Stimulated activated CD8-positive, alpha-beta memory T cell treated with anti-CD3 and anti-CD28 coated beads, Interleukin-4, amount 100 ng/mL, for 24 hours (primary cell): ENCODE results near the gene OR2D3.
"Not testable (repeated sequence)": the region's sequence is repeated elsewhere in the genome, so short reads cannot be mapped to it uniquely, and the experiment has no call there.

ENCODE experiments used
- DNase-seq: peaks from one replicate; pipeline ENCODE4 v3.0.0-alpha.2; 2020; ENCODE audit warnings: low read depth

OR2D3 gene

DNA sequence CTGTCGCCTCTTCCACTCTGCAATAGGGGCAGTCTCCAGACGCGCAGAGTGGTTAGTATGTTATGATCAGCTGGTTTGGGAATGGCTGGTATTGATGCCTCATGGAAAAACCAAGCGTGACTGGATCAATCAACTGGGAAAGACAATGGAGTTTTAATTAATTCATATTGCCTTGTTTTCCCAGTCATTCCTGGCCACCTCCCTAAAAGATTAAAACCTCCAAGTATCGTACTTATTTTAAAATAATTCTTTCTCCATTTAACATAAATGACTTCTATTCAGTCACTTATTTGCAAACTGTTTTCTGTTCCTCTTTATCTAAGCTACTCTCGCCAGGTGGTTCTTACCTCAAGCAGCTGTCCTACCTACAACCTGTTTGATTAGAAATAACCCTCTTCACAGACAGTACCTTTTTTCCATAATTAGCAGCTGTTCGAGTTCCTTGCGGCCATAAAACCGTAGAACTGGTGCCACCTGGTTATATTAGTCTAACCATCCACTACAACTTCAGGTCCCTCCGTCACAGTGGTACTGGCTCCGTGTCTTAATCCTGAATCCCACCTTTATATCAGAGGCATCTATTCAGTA lies 6.3 kb downstream of the OR2D3 start:
- no peak for DNase-seq

DNA sequence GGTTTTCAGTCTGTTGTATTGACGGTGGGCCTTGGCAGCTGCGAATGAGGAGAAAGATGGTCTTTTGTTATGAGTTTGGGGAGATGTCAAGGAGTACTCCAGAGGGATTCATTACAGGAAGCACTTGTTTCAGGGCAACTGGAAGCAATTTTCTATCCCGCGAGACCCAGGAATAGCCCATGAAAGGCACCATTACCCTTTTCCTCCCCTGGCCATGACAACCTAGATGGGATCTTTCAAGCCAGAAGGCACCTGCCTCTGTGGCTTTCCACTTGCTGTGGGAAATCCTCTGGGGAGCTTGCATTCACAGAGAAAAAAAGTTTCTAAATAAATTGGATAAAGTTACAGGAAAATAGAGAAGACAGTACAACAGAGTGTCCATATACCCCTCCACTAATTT lies 8.1 kb downstream of the OR2D3 start:
- no peak for DNase-seq

DNA sequence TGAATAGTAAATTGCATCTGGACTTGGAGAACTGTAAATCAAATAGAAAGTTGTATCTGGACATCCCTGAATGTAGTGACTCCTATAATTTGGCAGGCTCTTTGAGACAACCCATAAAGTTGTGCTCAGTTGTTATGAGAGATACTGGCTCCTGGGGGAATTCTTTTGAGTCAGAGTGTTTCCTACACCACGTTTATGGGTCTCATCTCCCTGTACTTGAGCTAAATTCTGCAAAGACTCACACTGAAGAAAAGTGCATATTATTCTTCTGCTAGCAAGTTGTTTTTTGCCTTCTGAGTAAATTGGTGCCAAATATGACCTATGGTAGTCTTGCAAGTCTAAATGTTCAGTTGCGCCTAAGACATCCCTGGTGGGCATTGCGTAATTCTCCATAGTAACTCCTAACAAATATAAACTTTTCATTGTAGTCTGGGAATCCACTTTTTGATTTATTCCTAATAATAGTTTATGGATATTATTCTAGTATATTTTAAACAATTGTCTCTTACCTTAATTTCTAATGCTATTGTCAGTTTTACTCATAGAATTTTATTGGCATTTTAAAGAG lies 10.4 kb downstream of the OR2D3 start:
- no peak for DNase-seq

DNA sequence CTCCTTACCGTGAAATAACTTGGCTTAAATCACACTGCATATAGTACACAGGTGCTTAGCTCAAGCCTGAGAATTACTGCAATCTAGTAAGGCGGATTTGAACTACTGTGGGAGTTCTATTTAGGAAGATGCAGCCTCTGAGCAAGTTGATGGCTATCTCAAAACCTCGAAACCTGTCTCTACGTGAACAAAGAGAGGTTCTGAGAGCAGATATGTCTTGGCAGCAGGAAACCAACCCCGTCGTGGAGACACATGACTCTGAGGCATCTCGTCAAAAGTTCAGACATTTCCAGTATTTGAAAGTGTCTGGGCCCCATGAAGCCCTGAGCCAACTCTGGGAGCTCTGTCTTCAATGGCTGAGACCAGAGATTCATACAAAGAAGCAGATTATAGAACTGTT lies 11.3 kb downstream of the OR2D3 start:
- no peak for DNase-seq

DNA sequence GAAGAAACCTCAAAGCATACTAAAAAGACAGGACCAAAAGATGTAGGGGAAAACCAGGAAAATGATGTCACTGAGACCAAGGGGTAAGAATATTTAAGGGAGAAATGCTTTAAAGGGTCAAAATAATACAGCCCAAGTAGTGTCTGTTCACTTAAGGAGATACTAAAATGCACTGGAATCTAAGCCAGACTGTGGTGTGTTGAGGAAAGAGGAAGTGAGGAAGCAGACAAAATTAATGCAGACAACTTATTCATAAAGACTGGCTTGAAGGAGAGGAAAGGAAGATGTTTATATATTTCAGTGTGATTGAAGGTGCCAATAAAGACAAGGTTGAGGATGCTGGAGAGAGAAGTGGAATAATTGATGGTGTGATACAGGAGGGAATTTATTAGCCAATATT lies 21.2 kb downstream of the OR2D3 start:
- no peak for DNase-seq

DNA sequence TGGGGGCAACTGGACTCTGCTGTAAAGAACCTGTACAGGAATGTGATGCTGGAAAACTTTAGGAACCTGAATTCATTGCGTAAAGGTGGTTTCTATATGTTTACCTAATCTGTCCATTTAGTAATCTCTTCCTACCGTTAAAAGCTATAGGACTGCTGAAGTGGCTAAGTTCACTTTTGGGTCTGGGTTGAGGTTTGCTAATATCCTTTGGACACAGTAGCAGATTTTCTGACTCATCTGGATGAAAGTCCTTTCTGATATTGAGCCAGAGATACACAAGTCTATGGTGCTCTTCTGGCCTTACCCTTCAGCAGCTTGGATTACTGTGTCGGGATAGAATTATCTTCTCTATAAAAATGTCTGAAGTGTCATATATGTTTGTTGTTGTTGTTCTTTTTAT lies 22.3 kb downstream of the OR2D3 start:
- DNase-seq = no peak

DNA sequence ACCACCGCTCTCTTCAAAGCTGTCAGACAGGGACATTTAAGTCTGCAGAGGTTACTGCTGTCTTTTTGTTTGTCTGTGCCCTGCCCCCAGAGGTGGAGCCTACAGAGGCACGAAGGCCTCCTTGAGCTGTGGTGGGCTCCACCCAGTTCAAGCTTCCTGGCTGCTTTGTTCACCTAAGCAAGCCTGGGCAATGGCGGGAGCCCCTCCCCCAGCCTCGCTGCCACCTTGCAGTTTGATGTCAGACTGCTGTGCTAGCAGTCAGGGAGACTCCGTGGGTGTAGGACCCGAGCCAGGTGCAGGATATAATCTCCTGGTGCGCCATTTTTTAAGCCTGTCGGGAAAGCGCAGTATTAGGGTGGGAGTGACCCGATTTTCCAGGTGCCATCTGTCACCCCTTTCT lies 33.4 kb downstream of the OR2D3 start:
- DNase-seq = not testable (repeated sequence)

DNA sequence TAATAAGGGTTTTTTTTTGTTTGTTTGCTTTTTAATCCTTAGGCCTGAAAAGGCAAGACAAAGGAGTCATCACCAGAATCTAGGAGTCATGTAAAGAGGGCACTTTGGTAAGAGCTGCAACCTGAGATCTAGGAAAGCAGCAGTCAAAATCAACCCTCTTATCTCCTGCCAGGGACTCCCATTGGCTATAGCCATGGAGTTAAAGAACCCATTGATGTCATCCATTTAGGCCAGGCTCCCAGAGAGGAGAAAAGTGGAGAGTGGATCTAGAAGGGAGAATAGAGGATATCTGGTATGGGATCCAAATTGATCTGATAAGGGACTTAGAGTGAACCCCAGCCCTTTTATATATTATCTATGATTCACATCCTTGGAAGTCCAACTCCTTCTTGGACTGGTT lies 41.3 kb downstream of the OR2D3 start:
- no peak for DNase-seq

DNA sequence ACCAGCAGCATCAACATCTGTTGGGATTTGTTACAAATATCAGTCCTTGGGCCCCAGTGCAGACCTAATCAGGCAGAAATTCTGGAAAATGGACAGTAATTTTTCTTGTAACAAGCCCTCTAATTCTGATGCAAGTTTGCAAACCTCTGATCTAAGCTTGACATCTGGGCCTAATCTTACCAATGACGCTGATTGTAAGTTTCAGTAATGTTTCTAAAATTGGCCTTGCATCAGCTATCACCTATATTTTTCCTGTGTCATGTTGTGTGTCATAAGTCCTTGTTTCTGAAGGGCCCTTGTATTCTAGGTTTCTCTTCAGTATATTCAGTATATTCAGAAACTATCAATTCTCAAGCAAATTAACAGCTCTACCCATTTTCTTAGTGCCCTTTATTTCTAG lies 41.9 kb downstream of the OR2D3 start:
- DNase-seq = no peak

DNA sequence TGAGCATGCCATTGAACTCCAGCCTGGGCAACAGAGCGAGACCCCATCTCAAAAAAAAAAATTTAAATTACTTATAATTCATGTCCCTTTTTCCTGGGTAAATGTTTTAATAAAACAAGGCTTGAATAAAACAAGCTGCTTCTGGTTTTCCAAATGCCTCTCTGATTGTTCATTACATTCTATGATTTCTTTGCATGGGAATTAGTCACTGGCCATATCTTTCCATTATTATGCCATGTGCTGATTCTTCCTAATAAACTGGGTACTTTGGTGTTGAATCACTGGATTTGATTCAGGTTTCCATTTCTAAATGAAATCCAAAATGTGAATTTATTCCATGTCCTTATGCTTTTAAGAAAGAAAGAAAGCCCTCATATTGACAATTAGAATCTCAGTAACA lies 48.0 kb downstream of the OR2D3 start:
- no peak for DNase-seq

DNA sequence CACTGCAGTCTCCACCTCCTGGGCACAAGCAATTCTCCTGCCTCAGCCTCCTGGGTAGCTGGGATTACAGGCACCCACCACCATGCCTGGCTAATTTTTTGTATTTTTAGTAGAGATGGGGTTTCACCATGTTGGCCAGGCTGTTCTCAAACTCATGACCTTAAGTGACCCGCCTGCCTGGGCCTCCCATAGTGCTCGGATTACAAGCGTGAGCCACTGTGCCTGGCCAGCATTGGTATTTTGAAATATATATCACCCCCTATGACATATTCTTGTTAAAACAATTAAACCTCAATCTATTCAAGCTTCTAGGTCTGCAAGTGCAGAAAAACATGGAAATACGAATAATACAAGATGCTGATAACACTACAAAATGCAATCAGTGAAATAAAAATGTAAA lies 49.1 kb downstream of the OR2D3 start:
- not testable (repeated sequence) for DNase-seq
